HCT116 (cell line): Measurements from ENCODE around the gene COL3A1. TPM values are rescaled to one million over a fixed set of nuclear protein-coding genes. Genes with fewer than 3 reads are reported as not detected.

Source experiments
- ATAC-seq: fragments of 200-7000 bp; cut with Tn5 transposase; 2 replicates; pipeline ENCODE4 v1.9.1; 2020; ENCODE audit warnings: mild to moderate bottlenecking, moderate library complexity
- BruUV-seq: library from RNA; stranded (reverse); fragments of 400-500 nt; replicated peaks from 2 replicates; lab custom pipeline; 2021; lab: Mats Ljungman, UMichigan
- CTCF ChIA-PET: fragments of 300-600 bp; sonication (Branson Sonifier 250); formaldehyde crosslinking; loops from one replicate; lab custom pipeline; 2021; ENCODE audit warnings: antibody characterized with exemption; lab: Charles Lee
- POLR2A ChIA-PET: fragments of 300-600, 350-600 bp; sonication (Branson Sonifier 250); formaldehyde crosslinking; loops from one replicate; lab custom pipeline; 2021; ENCODE audit warnings: antibody characterized with exemption; lab: Charles Lee
- RAD21 ChIA-PET, 2 experiments: fragments of 300-600 bp; sonication (Branson Sonifier 250); formaldehyde crosslinking; loops; one replicate each; lab custom pipeline; 2023; ENCODE audit warnings: low total read pairs in 2 of 2; ENCODE audit not compliant: uncharacterized antibody in 2 of 2, unreplicated experiment in 2 of 2, low non-redundant PET in 1 of 2; lab: Charles Lee
- DNase-seq: peaks from one replicate; pipeline ENCODE4 v3.0.0-alpha.2; 2010; ENCODE audit warnings: low read depth, low spot score
- H2AFZ ChIP-seq: fragments of 200-600 bp; shearing (Covaris generic), sonication (generic); 2 replicates; pipeline ENCODE4 v1.6.1; 2017; ENCODE audit warnings: low read depth, mixed run types, mixed read lengths, antibody characterized with exemption, low read length; ENCODE audit not compliant: poor library complexity, severe bottlenecking
- H3K27ac ChIP-seq: 2 replicates; pipeline ENCODE4 v1.5.1; 2012; ENCODE audit warnings: low read depth, low read length
- H3K27me3 ChIP-seq: fragments of 200-600 bp; sonication (generic); 2 replicates; pipeline ENCODE4 v1.6.1; 2016; ENCODE audit warnings: mixed run types, low read length, mixed read lengths; ENCODE audit not compliant: insufficient read depth
- H3K36me3 ChIP-seq, 2 experiments: fragments of 200-500 bp in 1 of 2; fragments of 200-600 bp in 1 of 2; sonication (Bioruptor generic) in 1 of 2; sonication (generic) in 1 of 2; 2 replicates each; pipeline versions ENCODE4 v1.5.1 to v1.6.1; 2014 to 2016; ENCODE audit warnings: low read length in 2 of 2, inconsistent platforms in 1 of 2, mixed read lengths in 1 of 2, mixed run types in 1 of 2; ENCODE audit not compliant: insufficient read depth in 2 of 2, control insufficient read depth in 1 of 2
- H3K4me1 ChIP-seq, 2 experiments: fragments of 200-600 bp in 1 of 2; sonication (generic) in 1 of 2; 2 replicates each; pipeline versions ENCODE4 v1.5.1 to v1.6.1; 2012 to 2017; ENCODE audit warnings: low read length in 2 of 2, inconsistent platforms in 1 of 2, mild to moderate bottlenecking in 1 of 2, mixed read lengths in 1 of 2, mixed run types in 1 of 2, moderate library complexity in 1 of 2; ENCODE audit not compliant: insufficient read depth in 2 of 2, control insufficient read depth in 1 of 2
- H3K4me2 ChIP-seq: fragments of 200-600 bp; sonication (generic); 2 replicates; pipeline ENCODE4 v1.6.1; 2017; ENCODE audit warnings: mixed run types, low read length, mixed read lengths
- H3K4me3 ChIP-seq, 2 experiments: fragments of 200-600 bp in 1 of 2; sonication (generic) in 1 of 2; replicated peaks in 1 of 2; 2 replicates each; pipeline ENCODE4 v1.5.1; 2011 to 2016; ENCODE audit warnings: low read length in 2 of 2, control low read depth in 1 of 2, low read depth in 1 of 2, mild to moderate bottlenecking in 1 of 2, mixed read lengths in 1 of 2, mixed run types in 1 of 2
- H3K79me2 ChIP-seq: fragments of 200-600 bp; sonication (generic); 2 replicates; pipeline ENCODE4 v1.6.1; 2017; ENCODE audit warnings: mild to moderate bottlenecking, mixed run types, low read length, moderate library complexity, mixed read lengths; ENCODE audit not compliant: insufficient read depth
- H3K9ac ChIP-seq: fragments of 200-600 bp; sonication (generic); 2 replicates; pipeline ENCODE4 v1.6.1; 2016; ENCODE audit warnings: low read length, mixed read lengths
- H3K9me2 ChIP-seq: fragments of 200-600 bp; sonication (generic), shearing (Covaris generic); 2 replicates; pipeline ENCODE4 v1.6.1; 2017; ENCODE audit warnings: mixed run types, mild to moderate bottlenecking, moderate library complexity; ENCODE audit not compliant: insufficient read depth
- H3K9me3 ChIP-seq, 2 experiments: fragments of 200-500 bp in 1 of 2; fragments of 200-600 bp in 1 of 2; sonication (Bioruptor generic) in 1 of 2; sonication (generic) in 1 of 2; 2 replicates each; pipeline ENCODE4 v1.6.1; 2014 to 2017; ENCODE audit warnings: low read length in 2 of 2, mixed read lengths in 2 of 2, inconsistent platforms in 1 of 2, low read depth in 1 of 2, mild to moderate bottlenecking in 1 of 2, mixed run types in 1 of 2, moderate library complexity in 1 of 2; ENCODE audit not compliant: control insufficient read depth in 1 of 2, insufficient read depth in 1 of 2
- H4K20me1 ChIP-seq: fragments of 200-600 bp; sonication (generic), shearing (Covaris generic); 2 replicates; pipeline ENCODE4 v1.6.1; 2017; ENCODE audit warnings: mixed run types, mild to moderate bottlenecking, moderate library complexity; ENCODE audit not compliant: insufficient read depth
- CBX3 ChIP-seq: IDR thresholded peaks from 2 replicates; pipeline ENCODE4 v1.6.1; 2012; ENCODE audit warnings: low read depth
- CEBPB ChIP-seq: IDR thresholded peaks from 2 replicates; pipeline ENCODE4 v1.6.1; 2012; ENCODE audit warnings: low read depth
- EGR1 ChIP-seq: IDR thresholded peaks from 2 replicates; pipeline ENCODE4 v1.6.1; 2012; ENCODE audit warnings: low read depth
- ELF1 ChIP-seq: IDR thresholded peaks from 2 replicates; pipeline ENCODE4 v1.6.1; 2012; ENCODE audit warnings: low read depth, borderline replicate concordance
- EZH2 ChIP-seq: fragments of 200-600 bp; sonication (generic); IDR thresholded peaks from 2 replicates; pipeline ENCODE4 v1.6.1; 2017; ENCODE audit warnings: antibody characterized with exemption, mixed run types
- EZH2phosphoT487 ChIP-seq: fragments of 200-600 bp; IDR thresholded peaks from 2 replicates; pipeline ENCODE4 v1.6.1; 2018; ENCODE audit warnings: antibody characterized with exemption, borderline replicate concordance
- FOSL1 ChIP-seq: IDR thresholded peaks from 2 replicates; pipeline ENCODE4 v1.6.1; 2012; ENCODE audit warnings: low read depth
- POLR2AphosphoS5 ChIP-seq: IDR thresholded peaks from 2 replicates; pipeline ENCODE4 v1.6.1; 2011; ENCODE audit warnings: mild to moderate bottlenecking, low read depth, low read length, moderate library complexity
- RAD21 ChIP-seq: IDR thresholded peaks from 2 replicates; pipeline ENCODE4 v1.6.1; 2012; ENCODE audit warnings: low read depth, mild to moderate bottlenecking
- intact Hi-C: fragments of 100-400 bp; cut with micrococcal nuclease; formaldehyde crosslinking; loops from 2 replicates; pipeline ENCODE4 v1.10.0; 2022
- total RNA-seq: library from RNA; stranded (reverse); gene quantifications from one replicate; pipeline ENCODE4 v1.2.1, GENCODE V29; 2021; ENCODE audit not compliant: unreplicated experiment
- TF ChIP-seq, protein P1 (sequence below): IDR thresholded peaks from 2 replicates; pipeline ENCODE4 v1.6.1; 2011; ENCODE audit warnings: mild to moderate bottlenecking, low read length, moderate library complexity; ENCODE audit not compliant: insufficient replicate concordance; ENCODE audit errors: extremely low read depth
- TF ChIP-seq, protein P2 (sequence below): IDR thresholded peaks from 2 replicates; pipeline ENCODE4 v1.6.1; 2012
- TF ChIP-seq, protein P3 (sequence below), 3 experiments: fragments of 200-600 bp in 1 of 3; sonication (generic) in 1 of 3; IDR thresholded peaks in 2 of 3; conservative IDR thresholded peaks in 1 of 3; 2 replicates each; pipeline ENCODE4 v1.5.1; 2012 to 2017; ENCODE audit warnings: low read depth in 2 of 3, low read length in 2 of 3, antibody characterized with exemption in 1 of 3, borderline replicate concordance in 1 of 3, control low read depth in 1 of 3, mild to moderate bottlenecking in 1 of 3, mixed read lengths in 1 of 3, mixed run types in 1 of 3, moderate library complexity in 1 of 3; ENCODE audit not compliant: insufficient read depth in 1 of 3
- TF ChIP-seq, protein P4 (sequence below): IDR thresholded peaks from 2 replicates; pipeline ENCODE4 v1.6.1; 2012; ENCODE audit warnings: low read depth

Gene COL3A1
- total RNA-seq, 1 experiment from 2014 or later: 1.0 TPM

DNA sequence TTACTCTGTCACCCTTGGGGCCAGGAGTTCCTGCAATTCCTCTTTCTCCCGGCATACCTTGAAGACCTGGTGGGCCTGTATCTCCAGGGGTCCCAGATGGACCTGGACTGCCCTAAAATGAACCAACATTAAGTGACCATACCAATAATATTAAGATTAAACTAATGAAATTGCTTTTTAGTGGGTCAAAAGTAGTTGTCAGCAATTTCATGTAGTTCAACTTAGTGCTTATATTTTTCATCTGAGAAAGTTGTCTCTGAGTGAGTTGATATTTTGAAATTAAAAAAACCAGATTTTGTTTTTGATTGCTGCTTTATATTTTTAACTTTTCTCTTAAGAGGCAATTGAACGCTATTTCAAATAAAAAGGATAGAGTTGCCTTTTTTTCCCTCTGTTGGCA lies 83.1 kb downstream of the COL3A1 start:
- Histone ChIP-seq H2AFZ (no peak overlapping the region), H3K36me3 (no peaks in the 10 kb centered on the region), H3K79me2 (no peaks in the 10 kb centered on the region), H4K20me1 (no peaks in the 10 kb centered on the region), H3K4me2 (no peak overlapping the region)
- ATAC-seq: no peak
- DNase-seq: no peak
- ChIA-PET CTCF (no interaction called here), POLR2A (no interaction called here)
- BruUV-seq: no TSS peak
- TF ChIP-seq, protein P1, sequence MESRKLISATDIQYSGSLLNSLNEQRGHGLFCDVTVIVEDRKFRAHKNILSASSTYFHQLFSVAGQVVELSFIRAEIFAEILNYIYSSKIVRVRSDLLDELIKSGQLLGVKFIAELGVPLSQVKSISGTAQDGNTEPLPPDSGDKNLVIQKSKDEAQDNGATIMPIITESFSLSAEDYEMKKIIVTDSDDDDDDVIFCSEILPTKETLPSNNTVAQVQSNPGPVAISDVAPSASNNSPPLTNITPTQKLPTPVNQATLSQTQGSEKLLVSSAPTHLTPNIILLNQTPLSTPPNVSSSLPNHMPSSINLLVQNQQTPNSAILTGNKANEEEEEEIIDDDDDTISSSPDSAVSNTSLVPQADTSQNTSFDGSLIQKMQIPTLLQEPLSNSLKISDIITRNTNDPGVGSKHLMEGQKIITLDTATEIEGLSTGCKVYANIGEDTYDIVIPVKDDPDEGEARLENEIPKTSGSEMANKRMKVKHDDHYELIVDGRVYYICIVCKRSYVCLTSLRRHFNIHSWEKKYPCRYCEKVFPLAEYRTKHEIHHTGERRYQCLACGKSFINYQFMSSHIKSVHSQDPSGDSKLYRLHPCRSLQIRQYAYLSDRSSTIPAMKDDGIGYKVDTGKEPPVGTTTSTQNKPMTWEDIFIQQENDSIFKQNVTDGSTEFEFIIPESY: no peak
- TF ChIP-seq, protein P2, sequence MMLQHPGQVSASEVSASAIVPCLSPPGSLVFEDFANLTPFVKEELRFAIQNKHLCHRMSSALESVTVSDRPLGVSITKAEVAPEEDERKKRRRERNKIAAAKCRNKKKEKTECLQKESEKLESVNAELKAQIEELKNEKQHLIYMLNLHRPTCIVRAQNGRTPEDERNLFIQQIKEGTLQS: no peak
- TF ChIP-seq EZH2phosphoT487 (no peak), CBX3 (no peak), CEBPB (no peak), FOSL1 (no peak), ELF1 (no peak), RAD21 (no peak), EGR1 (no peak), EZH2 (no peak), POLR2AphosphoS5 (no peak)
- TF ChIP-seq, protein P3, sequence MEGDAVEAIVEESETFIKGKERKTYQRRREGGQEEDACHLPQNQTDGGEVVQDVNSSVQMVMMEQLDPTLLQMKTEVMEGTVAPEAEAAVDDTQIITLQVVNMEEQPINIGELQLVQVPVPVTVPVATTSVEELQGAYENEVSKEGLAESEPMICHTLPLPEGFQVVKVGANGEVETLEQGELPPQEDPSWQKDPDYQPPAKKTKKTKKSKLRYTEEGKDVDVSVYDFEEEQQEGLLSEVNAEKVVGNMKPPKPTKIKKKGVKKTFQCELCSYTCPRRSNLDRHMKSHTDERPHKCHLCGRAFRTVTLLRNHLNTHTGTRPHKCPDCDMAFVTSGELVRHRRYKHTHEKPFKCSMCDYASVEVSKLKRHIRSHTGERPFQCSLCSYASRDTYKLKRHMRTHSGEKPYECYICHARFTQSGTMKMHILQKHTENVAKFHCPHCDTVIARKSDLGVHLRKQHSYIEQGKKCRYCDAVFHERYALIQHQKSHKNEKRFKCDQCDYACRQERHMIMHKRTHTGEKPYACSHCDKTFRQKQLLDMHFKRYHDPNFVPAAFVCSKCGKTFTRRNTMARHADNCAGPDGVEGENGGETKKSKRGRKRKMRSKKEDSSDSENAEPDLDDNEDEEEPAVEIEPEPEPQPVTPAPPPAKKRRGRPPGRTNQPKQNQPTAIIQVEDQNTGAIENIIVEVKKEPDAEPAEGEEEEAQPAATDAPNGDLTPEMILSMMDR (IDR thresholded peaks at IDR 0.05 in 2 of 3, conservative IDR thresholded peaks at IDR 0.05 in 1 of 3; ENCODE audit: borderline replicate concordance in 1 of 3, insufficient read depth in 1 of 3, low read depth in 2 of 3, low read length in 2 of 3): no peak
- TF ChIP-seq, protein P4, sequence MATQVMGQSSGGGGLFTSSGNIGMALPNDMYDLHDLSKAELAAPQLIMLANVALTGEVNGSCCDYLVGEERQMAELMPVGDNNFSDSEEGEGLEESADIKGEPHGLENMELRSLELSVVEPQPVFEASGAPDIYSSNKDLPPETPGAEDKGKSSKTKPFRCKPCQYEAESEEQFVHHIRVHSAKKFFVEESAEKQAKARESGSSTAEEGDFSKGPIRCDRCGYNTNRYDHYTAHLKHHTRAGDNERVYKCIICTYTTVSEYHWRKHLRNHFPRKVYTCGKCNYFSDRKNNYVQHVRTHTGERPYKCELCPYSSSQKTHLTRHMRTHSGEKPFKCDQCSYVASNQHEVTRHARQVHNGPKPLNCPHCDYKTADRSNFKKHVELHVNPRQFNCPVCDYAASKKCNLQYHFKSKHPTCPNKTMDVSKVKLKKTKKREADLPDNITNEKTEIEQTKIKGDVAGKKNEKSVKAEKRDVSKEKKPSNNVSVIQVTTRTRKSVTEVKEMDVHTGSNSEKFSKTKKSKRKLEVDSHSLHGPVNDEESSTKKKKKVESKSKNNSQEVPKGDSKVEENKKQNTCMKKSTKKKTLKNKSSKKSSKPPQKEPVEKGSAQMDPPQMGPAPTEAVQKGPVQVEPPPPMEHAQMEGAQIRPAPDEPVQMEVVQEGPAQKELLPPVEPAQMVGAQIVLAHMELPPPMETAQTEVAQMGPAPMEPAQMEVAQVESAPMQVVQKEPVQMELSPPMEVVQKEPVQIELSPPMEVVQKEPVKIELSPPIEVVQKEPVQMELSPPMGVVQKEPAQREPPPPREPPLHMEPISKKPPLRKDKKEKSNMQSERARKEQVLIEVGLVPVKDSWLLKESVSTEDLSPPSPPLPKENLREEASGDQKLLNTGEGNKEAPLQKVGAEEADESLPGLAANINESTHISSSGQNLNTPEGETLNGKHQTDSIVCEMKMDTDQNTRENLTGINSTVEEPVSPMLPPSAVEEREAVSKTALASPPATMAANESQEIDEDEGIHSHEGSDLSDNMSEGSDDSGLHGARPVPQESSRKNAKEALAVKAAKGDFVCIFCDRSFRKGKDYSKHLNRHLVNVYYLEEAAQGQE: no peak
- TF ChIP-seq, all 23 proteins: peak for 0
- RAD21 ChIA-PET: no interaction called here
- Histone ChIP-seq H3K27ac (no peak overlapping the region), H3K4me1 (no peaks in the 10 kb centered on the region), H3K9me3 (no peaks in the 10 kb centered on the region), H3K27me3 (no peaks in the 10 kb centered on the region), H3K9ac (no peak overlapping the region), H3K9me2 (no peaks in the 10 kb centered on the region), H3K4me3 (no peak overlapping the region)
- intact Hi-C loops: no loop called here
